NB4 (cell line): ENCODE measurements around the gene IFNA5.

Experiments
- DNase-seq: peaks from one replicate; pipeline ENCODE4 v3.0.0; 2010; ENCODE audit warnings: low read depth
- H3K4me3 ChIP-seq: one replicate; pipeline ENCODE4 v1.5.1; 2011; ENCODE audit warnings: mild to moderate bottlenecking, low read depth, low read length, moderate library complexity
- MYC ChIP-seq: IDR thresholded peaks from 2 replicates; pipeline ENCODE4 v1.6.1; 2011; ENCODE audit warnings: low read depth, low read length
- POLR2A ChIP-seq: IDR thresholded peaks from 2 replicates; pipeline ENCODE4 v1.6.1; 2011; ENCODE audit warnings: mild to moderate bottlenecking; ENCODE audit not compliant: insufficient read length; ENCODE audit errors: extremely low read depth
- TF ChIP-seq, protein P1 (sequence below): IDR thresholded peaks from 2 replicates; pipeline ENCODE4 v1.6.1; 2011; ENCODE audit warnings: low read depth, low read length
- TF ChIP-seq, protein P2 (sequence below): IDR thresholded peaks from one replicate; pipeline ENCODE4 v1.5.1; 2012; ENCODE audit warnings: low read depth, low read length

Gene IFNA5

GRCh38 chr9:21267485-21268346, 37.4 kb downstream of the IFNA5 start:
- DNase-seq = peak; percentile 31
- TF ChIP-seq, protein P1, sequence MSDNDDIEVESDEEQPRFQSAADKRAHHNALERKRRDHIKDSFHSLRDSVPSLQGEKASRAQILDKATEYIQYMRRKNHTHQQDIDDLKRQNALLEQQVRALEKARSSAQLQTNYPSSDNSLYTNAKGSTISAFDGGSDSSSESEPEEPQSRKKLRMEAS = no peak
- TF ChIP-seq MYC (no peak), POLR2A (no peak)
- TF ChIP-seq, protein P2, sequence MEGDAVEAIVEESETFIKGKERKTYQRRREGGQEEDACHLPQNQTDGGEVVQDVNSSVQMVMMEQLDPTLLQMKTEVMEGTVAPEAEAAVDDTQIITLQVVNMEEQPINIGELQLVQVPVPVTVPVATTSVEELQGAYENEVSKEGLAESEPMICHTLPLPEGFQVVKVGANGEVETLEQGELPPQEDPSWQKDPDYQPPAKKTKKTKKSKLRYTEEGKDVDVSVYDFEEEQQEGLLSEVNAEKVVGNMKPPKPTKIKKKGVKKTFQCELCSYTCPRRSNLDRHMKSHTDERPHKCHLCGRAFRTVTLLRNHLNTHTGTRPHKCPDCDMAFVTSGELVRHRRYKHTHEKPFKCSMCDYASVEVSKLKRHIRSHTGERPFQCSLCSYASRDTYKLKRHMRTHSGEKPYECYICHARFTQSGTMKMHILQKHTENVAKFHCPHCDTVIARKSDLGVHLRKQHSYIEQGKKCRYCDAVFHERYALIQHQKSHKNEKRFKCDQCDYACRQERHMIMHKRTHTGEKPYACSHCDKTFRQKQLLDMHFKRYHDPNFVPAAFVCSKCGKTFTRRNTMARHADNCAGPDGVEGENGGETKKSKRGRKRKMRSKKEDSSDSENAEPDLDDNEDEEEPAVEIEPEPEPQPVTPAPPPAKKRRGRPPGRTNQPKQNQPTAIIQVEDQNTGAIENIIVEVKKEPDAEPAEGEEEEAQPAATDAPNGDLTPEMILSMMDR = no peak
- H3K4me3 ChIP-seq = no peak overlapping the region

DNA sequence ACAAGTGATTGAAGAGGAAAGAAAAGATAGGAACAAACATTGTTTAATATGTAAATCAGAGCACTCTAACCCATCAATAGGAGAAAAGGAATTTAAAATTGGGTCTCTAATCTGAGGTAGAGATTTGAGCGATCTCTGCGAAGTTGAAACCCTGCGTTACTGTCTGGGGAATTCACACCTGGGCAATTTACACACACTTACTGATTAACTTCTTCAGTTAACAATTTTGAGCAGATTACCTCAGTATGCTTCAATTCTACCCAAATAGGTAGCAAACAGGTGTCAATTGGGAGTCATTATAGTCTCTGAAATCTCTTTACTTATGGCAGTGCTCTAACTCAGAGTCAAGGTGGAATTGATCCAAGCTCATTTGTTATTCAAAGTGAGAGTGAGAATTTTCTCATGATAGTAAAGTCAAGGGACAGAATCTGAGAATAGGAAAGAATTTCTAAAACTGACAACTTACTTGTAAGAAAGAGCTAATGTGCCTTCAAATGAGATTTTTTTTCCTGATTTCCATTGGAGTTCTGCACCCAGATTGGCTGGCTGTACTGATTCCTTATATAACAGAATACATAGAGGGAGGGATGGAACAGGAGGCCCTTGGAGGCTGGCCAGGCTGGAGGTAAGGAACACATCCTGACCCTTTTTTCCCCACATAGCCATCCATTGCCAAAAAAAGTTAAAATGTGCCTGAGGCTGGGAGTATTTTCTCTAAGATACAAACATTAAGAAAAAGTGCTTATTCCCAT, 38.2 kb downstream of the IFNA5 start:
- DNase-seq = no peak
- TF ChIP-seq MYC (no peak), POLR2A (no peak)
- TF ChIP-seq, protein P2 = no peak
- TF ChIP-seq, protein P1 = no peak
- H3K4me3 ChIP-seq = no peak overlapping the region

GRCh38 chr9:21265421-21266189, 39.5 kb downstream of the IFNA5 start:
- no peak overlapping the region for H3K4me3 ChIP-seq
- DNase-seq = no peak
- TF ChIP-seq, protein P2 = no peak
- TF ChIP-seq, protein P1 = no peak
- TF ChIP-seq POLR2A (no peak), MYC (no peak)

GRCh38 chr9:21255538-21256212, 49.4 kb downstream of the IFNA5 start:
- TF ChIP-seq POLR2A (no peak), MYC (no peak)
- TF ChIP-seq, protein P2 = no peak
- TF ChIP-seq, protein P1 = no peak

More at GRCh38 chr9:21255538-21256212, 49.4 kb downstream of the IFNA5 start:
- no peak overlapping the region for H3K4me3 ChIP-seq
- DNase-seq = no peak
